Measurements from ENCODE around the gene CACNA1H.

Gene CACNA1H

GRCh38 chr16:1113889-1114526 is 38.9 kb upstream of the CACNA1H start:
- no peak for FAIRE-seq

GRCh38 chr16:1116693-1117077 is 36.2 kb upstream of the CACNA1H start:
- DNase-seq (ENCODE audit: insufficient read length) (no peak), FAIRE-seq (no peak)
- TF ChIP-seq POLR2A (IDR thresholded peaks at IDR 0.05; ENCODE audit: low read depth, low read length) (no peak), TAF1 (IDR thresholded peaks at IDR 0.05; ENCODE audit: borderline replicate concordance, low read depth, low read length) (no peak), POLR2AphosphoS5 (IDR thresholded peaks at IDR 0.05; ENCODE audit: low read depth, low read length) (no peak)

More at GRCh38 chr16:1113889-1114526, 38.9 kb upstream of the CACNA1H start:
- DNase-seq (ENCODE audit: insufficient read length) = no peak
- TF ChIP-seq POLR2AphosphoS5 (IDR thresholded peaks at IDR 0.05; ENCODE audit: low read depth, low read length) = no peak

- DNase-seq (ENCODE audit: insufficient read length) (no peak), FAIRE-seq (no peak)
- TF ChIP-seq TAF1 (IDR thresholded peaks at IDR 0.05; ENCODE audit: borderline replicate concordance, low read depth, low read length) (no peak), POLR2AphosphoS5 (IDR thresholded peaks at IDR 0.05; ENCODE audit: low read depth, low read length) (no peak), POLR2A (IDR thresholded peaks at IDR 0.05; ENCODE audit: low read depth, low read length) (no peak)
Observed at GRCh38 chr16:1117176-1117900, 35.6 kb upstream of the CACNA1H start.

- TF ChIP-seq POLR2A (IDR thresholded peaks at IDR 0.05; ENCODE audit: low read depth, low read length) (no peak), TAF1 (IDR thresholded peaks at IDR 0.05; ENCODE audit: borderline replicate concordance, low read depth, low read length) (no peak), POLR2AphosphoS5 (IDR thresholded peaks at IDR 0.05; ENCODE audit: low read depth, low read length) (no peak)
- no peak for DNase-seq (ENCODE audit: insufficient read length)
- no peak for FAIRE-seq
Observed at GRCh38 chr16:1117926-1118325, 35.0 kb upstream of the CACNA1H start.

GRCh38 chr16:1119129-1119528 is 33.8 kb upstream of the CACNA1H start:
- no peak for TF ChIP-seq TAF1 (IDR thresholded peaks at IDR 0.05; ENCODE audit: borderline replicate concordance, low read depth, low read length)
- TF ChIP-seq POLR2AphosphoS5 (IDR thresholded peaks at IDR 0.05; ENCODE audit: low read depth, low read length) = no peak
- TF ChIP-seq POLR2A (IDR thresholded peaks at IDR 0.05; ENCODE audit: low read depth, low read length) = no peak
- DNase-seq (ENCODE audit: insufficient read length) (no peak), FAIRE-seq (no peak)

GRCh38 chr16:1119766-1120576 is 32.9 kb upstream of the CACNA1H start:
- no peak for DNase-seq (ENCODE audit: insufficient read length)
- TF ChIP-seq POLR2AphosphoS5 (IDR thresholded peaks at IDR 0.05; ENCODE audit: low read depth, low read length) (no peak), POLR2A (IDR thresholded peaks at IDR 0.05; ENCODE audit: low read depth, low read length) (no peak), TAF1 (IDR thresholded peaks at IDR 0.05; ENCODE audit: borderline replicate concordance, low read depth, low read length) (no peak)
- FAIRE-seq = no peak

GRCh38 chr16:1120577-1120941 is 32.3 kb upstream of the CACNA1H start:
- FAIRE-seq = no peak
- DNase-seq (ENCODE audit: insufficient read length) = no peak
- TF ChIP-seq TAF1 (IDR thresholded peaks at IDR 0.05; ENCODE audit: borderline replicate concordance, low read depth, low read length) = no peak
- TF ChIP-seq POLR2AphosphoS5 (IDR thresholded peaks at IDR 0.05; ENCODE audit: low read depth, low read length) = no peak
- TF ChIP-seq POLR2A (IDR thresholded peaks at IDR 0.05; ENCODE audit: low read depth, low read length) = no peak

- FAIRE-seq = no peak
- no peak for DNase-seq (ENCODE audit: insufficient read length)
- TF ChIP-seq POLR2AphosphoS5 (IDR thresholded peaks at IDR 0.05; ENCODE audit: low read depth, low read length) (no peak), TAF1 (IDR thresholded peaks at IDR 0.05; ENCODE audit: borderline replicate concordance, low read depth, low read length) (no peak), POLR2A (IDR thresholded peaks at IDR 0.05; ENCODE audit: low read depth, low read length) (no peak)
Observed at GRCh38 chr16:1121009-1121408, 31.9 kb upstream of the CACNA1H start.

- no peak for TF ChIP-seq POLR2A (IDR thresholded peaks at IDR 0.05; ENCODE audit: low read depth, low read length)
- TF ChIP-seq POLR2AphosphoS5 (IDR thresholded peaks at IDR 0.05; ENCODE audit: low read depth, low read length) = no peak
- no peak for TF ChIP-seq TAF1 (IDR thresholded peaks at IDR 0.05; ENCODE audit: borderline replicate concordance, low read depth, low read length)
- no peak for FAIRE-seq
Observed at GRCh38 chr16:1121601-1122397, 31.1 kb upstream of the CACNA1H start.

GRCh38 chr16:1122398-1122765 is 30.5 kb upstream of the CACNA1H start:
- FAIRE-seq = no peak
- no peak for DNase-seq (ENCODE audit: insufficient read length)
- TF ChIP-seq POLR2A (IDR thresholded peaks at IDR 0.05; ENCODE audit: low read depth, low read length) (no peak), TAF1 (IDR thresholded peaks at IDR 0.05; ENCODE audit: borderline replicate concordance, low read depth, low read length) (no peak), POLR2AphosphoS5 (IDR thresholded peaks at IDR 0.05; ENCODE audit: low read depth, low read length) (no peak)

More at GRCh38 chr16:1121601-1122397, 31.1 kb upstream of the CACNA1H start:
- no peak for DNase-seq (ENCODE audit: insufficient read length)
